ENCODE results near the gene CHST3.

Gene CHST3

GRCh38 chr10:72056932-72057751 lies 92.9 kb downstream of the CHST3 start:
- intact Hi-C loops (cut with DNase I; ENCODE audit: low total_unique reads): no loop called here
- Histone ChIP-seq H3K36me3 (no peaks in the 10 kb centered on the region), H3K4me1 (no peaks in the 10 kb centered on the region), H3K27me3 (peaks cover 0 to 42% of the 10 kb centered on the region in 2 donors), H3K27ac (no peak overlapping the region), H3K9me3 (no peaks in the 10 kb centered on the region), H3K4me3 (no peak overlapping the region)
- no peak for DNase-seq
- no peak for TF ChIP-seq CTCF (IDR thresholded peaks at IDR 0.05)

GRCh38 chr10:72058347-72058898 lies 94.2 kb downstream of the CHST3 start:
- no peaks in the 10 kb centered on the region for H3K4me1 ChIP-seq
- H3K4me3 ChIP-seq: no peak overlapping the region
- no peak overlapping the region for H3K27ac ChIP-seq
- no peaks in the 10 kb centered on the region for H3K36me3 ChIP-seq
- intact Hi-C loops (cut with DNase I; ENCODE audit: low total_unique reads): no loop called here
- no peak for DNase-seq
- H3K9me3 ChIP-seq: no peaks in the 10 kb centered on the region
- no peak for TF ChIP-seq CTCF (IDR thresholded peaks at IDR 0.05)
- peaks cover 0 to 42% of the 10 kb centered on the region in 2 donors for H3K27me3 ChIP-seq

- peaks cover 0 to 42% of the 10 kb centered on the region in 2 donors for H3K27me3 ChIP-seq
- no peaks in the 10 kb centered on the region for H3K9me3 ChIP-seq
- no peaks in the 10 kb centered on the region for H3K36me3 ChIP-seq
- intact Hi-C loops (cut with DNase I; ENCODE audit: low total_unique reads): no loop called here
- H3K27ac ChIP-seq: no peak overlapping the region
- no peak for TF ChIP-seq CTCF (IDR thresholded peaks at IDR 0.05)
- H3K4me3 ChIP-seq: no peak overlapping the region
- no peaks in the 10 kb centered on the region for H3K4me1 ChIP-seq
- no peak for DNase-seq
Observed at GRCh38 chr10:72058989-72059842, 95.0 kb downstream of the CHST3 start.

GRCh38 chr10:72059843-72060822 lies 95.9 kb downstream of the CHST3 start:
- Histone ChIP-seq H3K27ac (no peak overlapping the region), H3K4me1 (no peaks in the 10 kb centered on the region), H3K9me3 (no peaks in the 10 kb centered on the region), H3K36me3 (no peaks in the 10 kb centered on the region), H3K4me3 (no peak overlapping the region), H3K27me3 (peaks cover 0 to 39% of the 10 kb centered on the region in 2 donors)
- DNase-seq: no peak
- intact Hi-C loops (cut with DNase I; ENCODE audit: low total_unique reads): no loop called here
- TF ChIP-seq CTCF (IDR thresholded peaks at IDR 0.05): no peak

- no peaks in the 10 kb centered on the region for H3K4me1 ChIP-seq
- no peak for DNase-seq
Observed at GRCh38 chr10:72061491-72061890, 97.3 kb downstream of the CHST3 start.

More at GRCh38 chr10:72061491-72061890, 97.3 kb downstream of the CHST3 start:
- TF ChIP-seq CTCF (IDR thresholded peaks at IDR 0.05): no peak
- H3K9me3 ChIP-seq: no peaks in the 10 kb centered on the region
- H3K27ac ChIP-seq: no peak overlapping the region
- intact Hi-C loops (cut with DNase I; ENCODE audit: low total_unique reads): no loop called here
- no peak overlapping the region for H3K4me3 ChIP-seq
- peaks cover 0 to 36% of the 10 kb centered on the region in 2 donors for H3K27me3 ChIP-seq
- H3K36me3 ChIP-seq: no peaks in the 10 kb centered on the region

Data from tibial artery (tissue), 4 donors.